OCI-M2 (cell line): Measurements from ENCODE around the gene ATP2B1.
"Not testable (repeated sequence)": the region's sequence is repeated elsewhere in the genome, so short reads cannot be mapped to it uniquely, and the experiment has no call there.

Experiments
- DNase-seq: peaks from one replicate; lab custom pipeline; 2025; ENCODE audit not compliant: unreplicated experiment; lab: John Stamatoyannopoulos, UW

The ATP2B1 gene

DNA sequence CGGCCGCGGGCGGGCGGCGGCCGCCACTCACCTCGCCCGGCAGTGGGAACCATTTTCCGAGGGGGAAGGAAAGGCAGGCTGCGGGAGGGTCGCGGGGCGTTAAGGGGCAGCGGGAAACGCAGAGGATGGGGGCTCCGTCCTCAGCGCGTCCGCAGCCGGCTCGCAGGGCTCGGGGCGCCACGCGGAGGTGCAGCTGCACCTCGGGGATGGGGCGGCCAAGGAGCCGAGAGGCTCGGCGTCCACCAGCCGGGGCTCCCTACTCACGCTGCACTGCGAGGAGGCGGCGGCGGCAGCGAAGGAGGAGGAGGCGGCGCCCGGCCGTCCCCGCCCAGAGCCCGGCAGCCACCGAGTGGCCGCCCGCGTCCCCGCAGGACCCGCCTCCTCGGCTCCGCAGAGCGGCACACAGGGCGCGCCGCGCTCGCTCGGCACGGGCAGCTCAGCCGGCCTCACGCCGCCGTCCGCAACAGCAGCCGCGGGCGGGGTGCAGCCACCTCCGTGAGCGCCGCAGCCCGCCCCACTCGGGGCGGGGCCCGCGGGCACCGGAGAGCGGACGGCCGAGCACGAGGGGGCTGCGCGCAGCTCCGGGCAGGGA is at the start of gene ATP2B1:
ATP2B1 (minus strand) TSS at position 274 of the 592 bp plus-strand sequence. CDS start 52,952 bp downstream, outside the sequence.
- no peak for DNase-seq

GRCh38 chr12:89757987-89758386 is 49.3 kb upstream of the ATP2B1 start:
- DNase-seq = not testable (repeated sequence)

DNA sequence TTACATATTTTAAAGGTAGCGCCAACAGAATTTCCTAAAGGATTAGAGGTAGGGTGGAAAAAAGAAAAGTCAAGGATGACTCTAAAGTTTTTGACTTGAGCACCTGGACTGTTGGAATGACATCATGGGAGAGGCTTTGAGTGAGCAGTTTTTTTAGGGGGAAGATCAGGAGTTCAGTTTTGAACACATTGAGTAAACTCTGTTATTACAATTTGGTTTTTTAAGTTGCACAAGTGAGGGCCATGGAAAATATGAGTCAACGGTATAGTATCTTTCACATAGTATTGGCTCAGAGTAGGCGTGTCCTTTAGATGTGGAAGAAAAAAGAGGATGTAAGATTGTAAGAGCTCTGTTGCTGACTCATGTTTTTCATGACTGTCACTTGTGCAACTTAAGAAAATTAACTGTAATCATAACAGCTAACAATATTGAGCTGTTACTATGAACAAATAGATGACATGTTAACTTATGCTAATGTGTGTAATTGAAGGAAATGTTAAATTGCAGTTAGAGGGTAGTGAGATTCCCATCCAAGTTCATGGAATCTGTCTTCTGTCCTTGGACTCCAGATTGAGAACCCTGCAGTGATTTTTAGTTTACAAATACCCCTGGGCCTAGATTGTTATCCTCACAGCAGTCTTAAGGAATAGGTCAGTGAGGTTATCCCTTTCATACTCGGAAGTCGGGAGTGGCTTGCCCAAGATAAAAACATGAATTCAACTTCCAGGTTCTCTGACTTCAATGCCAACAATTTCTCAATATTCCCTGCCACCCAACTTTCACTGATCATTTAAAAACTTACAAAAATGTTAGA is 48.2 kb upstream of the ATP2B1 start:
- peak; percentile 63 for DNase-seq

GRCh38 chr12:89756194-89756584 is 47.6 kb upstream of the ATP2B1 start:
- DNase-seq = no peak

DNA sequence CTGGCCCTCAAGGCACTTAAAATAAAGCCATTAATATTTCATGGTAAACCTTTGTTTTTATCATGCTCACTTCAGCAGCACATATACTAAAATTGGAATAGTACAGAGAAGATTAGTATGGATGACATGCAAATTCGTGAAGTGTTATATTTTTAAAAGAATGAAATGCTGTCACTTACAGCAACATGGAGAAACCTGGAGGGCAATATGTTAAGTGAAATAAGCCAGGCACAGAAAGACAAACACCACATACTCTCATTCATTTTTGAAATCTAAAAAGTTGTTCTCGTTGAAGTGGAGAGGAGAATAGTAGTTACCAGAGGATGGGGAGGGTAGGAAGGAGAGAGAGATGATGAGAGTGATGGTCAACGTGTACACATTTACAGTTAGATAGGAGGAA is 45.4 kb upstream of the ATP2B1 start:
- DNase-seq = no peak

DNA sequence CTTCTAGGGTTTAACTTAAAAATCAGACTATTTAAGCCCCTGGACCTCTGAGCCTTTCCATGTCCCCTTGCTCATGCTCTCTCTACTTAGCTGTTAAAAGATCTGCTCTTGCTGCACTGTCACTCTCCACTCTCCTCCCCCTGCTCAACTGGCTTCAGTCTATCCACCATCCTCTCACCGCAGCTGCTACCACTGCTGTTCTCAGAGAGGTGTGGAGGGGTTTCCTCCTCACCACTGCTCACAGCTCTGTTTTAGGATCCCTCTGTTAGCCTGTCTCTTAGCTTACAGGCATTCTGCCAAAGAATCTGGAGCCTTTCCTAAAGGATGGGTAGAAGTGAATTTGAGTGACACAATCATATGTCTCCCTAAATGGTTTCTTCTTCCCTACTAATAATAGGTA is 43.7 kb upstream of the ATP2B1 start:
- DNase-seq = no peak

GRCh38 chr12:89750389-89751351 is 42.0 kb upstream of the ATP2B1 start:
- DNase-seq = no peak

GRCh38 chr12:89748791-89749190 is 40.2 kb upstream of the ATP2B1 start:
- DNase-seq = no peak

GRCh38 chr12:89745286-89745685 is 36.6 kb upstream of the ATP2B1 start:
- no peak for DNase-seq

DNA sequence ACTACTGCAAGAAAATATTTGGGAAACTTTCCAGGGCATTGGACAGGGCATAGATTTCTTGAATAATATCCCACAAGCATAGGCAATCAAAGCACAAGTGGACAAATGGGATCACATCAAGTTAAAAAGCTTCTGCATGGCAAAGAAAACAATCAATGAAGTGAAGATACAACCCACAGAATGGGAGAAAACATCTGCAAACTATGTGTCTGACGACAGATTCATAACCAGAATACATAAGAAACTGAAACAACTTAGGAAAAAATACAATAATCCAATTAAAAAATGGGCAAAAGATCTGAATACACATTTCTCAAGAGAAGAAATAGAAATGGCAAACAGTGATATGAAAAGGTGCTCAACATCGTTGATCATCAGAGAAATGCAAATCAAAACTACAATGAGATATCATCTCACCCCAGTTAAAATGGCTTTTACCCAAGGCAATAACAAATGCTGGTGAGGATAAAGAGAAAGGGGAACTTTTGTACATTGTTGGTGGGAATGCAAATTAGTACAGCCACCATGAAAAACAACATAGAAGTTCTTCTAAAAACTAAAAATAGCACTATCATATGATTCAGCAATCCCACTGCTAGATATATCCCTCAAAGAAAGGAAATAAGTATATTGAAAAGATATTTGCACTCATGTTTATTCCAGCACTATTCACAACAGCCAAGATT is 33.8 kb upstream of the ATP2B1 start:
- DNase-seq = no peak

DNA sequence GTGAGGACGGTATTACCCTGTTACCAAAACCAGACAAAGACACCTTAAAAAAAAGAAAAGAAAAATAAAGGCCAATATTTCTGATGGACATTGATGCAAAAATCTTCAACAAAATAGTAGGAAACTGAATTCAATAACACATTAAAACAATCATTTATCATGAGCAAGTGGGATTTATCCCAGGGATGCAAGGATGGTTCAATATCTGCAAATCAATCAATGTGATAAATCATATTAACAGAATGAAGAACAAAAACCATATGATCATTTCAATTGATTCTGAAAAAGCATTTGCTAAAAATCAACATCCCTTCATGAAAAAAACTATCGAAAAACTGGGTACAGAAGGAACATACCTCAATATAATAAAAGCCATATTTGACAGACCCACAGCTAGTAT is 32.3 kb upstream of the ATP2B1 start:
- no peak for DNase-seq

DNA sequence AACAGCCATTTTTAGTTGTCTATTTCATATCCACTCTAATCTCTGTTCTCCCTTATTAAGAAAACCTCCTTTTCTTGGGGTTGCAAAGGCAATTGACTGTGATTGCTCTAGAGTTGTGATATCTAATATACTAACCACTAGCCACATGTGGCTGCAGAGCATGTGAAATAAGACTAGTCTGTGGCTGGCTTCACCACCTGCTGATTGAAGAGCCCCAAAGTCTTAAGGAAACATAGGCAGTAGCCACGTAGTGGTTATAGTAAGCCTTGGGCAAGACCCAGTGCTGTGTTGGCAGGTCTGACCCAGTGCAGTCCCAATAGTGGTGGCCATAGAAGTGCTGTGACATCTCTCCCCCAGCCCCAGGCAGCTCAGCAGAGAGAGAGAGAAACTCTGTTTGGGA is 28.4 kb upstream of the ATP2B1 start:
- no peak for DNase-seq

GRCh38 chr12:89733579-89734201 is 25.1 kb upstream of the ATP2B1 start:
- DNase-seq = peak; percentile 9

GRCh38 chr12:89732522-89732921 is 23.9 kb upstream of the ATP2B1 start:
- no peak for DNase-seq

GRCh38 chr12:89731614-89732013 is 23.0 kb upstream of the ATP2B1 start:
- DNase-seq = no peak

GRCh38 chr12:89731089-89731488 is 22.5 kb upstream of the ATP2B1 start:
- no peak for DNase-seq

- DNase-seq = no peak
Measured at GRCh38 chr12:89729946-89730459, 21.4 kb upstream of the ATP2B1 start.

DNA sequence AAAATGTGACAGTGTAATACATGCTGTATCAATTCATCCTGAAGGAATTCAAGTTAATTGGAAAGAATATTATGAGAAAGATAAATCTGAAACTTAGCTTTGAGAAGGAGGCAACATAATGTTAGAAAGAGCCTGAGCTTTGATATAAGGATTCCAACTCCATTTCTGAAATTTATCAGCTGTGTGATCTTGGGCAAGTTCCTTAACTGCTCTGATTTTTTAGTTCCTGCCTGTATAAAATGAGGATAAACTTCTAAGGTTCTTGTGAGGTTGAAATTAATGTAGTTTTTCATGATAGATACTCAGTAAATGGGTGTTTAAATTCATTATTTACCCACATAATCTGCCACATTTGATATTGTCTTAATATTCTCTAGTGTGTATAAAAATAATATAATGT is 14.6 kb upstream of the ATP2B1 start:
- no peak for DNase-seq

- no peak for DNase-seq
Measured at GRCh38 chr12:89721291-89721987, 12.8 kb upstream of the ATP2B1 start.
